ENCODE data around the gene SSTR5. TPM values are rescaled to one million over a fixed set of nuclear protein-coding genes. Genes with fewer than 3 reads are reported as not detected.

The SSTR5 gene
- total RNA-seq, 5 donors from 2014 or later (not counting 1 experiment from before 2014, with no cell fraction given) = not detected

GRCh38 chr16:1052721-1053120 lies 19.8 kb upstream of the SSTR5 start:
- CTCF ChIA-PET = no interaction called here
- 70% methylated on average over 4 of the region's 9 CpGs for WGBS (ENCODE audit: insufficient coverage)
- no peaks in the 10 kb centered on the region for H3K27me3 Mint-ChIP-seq
- H3K27me3 ChIP-seq (replicated peaks in 1 of 2; ENCODE audit: control insufficient read depth in 2 of 2, extremely low read depth in 1 of 2, insufficient read depth in 2 of 2, low read length in 1 of 2) = peaks cover 0 to 62% of the 10 kb centered on the region in 2 experiments
- H3K4me1 ChIP-seq (ENCODE audit: control insufficient read depth in 1 of 2, extremely low read depth in 1 of 2, insufficient read depth in 2 of 2, low read length in 2 of 2) = peaks cover 0 to 16% of the 10 kb centered on the region in 2 experiments
- ATAC-seq (replicated peaks in 1 of 4) (no peak), DNase-seq (no peak)
- H3K9me3 Mint-ChIP-seq = no peaks in the 10 kb centered on the region
- H3K27ac Mint-ChIP-seq = no peak overlapping the region
- H3K27ac ChIP-seq (ENCODE audit: low read length) = no peak overlapping the region
- POLR2A ChIA-PET = no interaction called here
- H3K4me3 Mint-ChIP-seq = no peak overlapping the region
- H3K9me3 ChIP-seq = no peaks in the 10 kb centered on the region
- H3K36me3 Mint-ChIP-seq = no peaks in the 10 kb centered on the region
- no peaks in the 10 kb centered on the region for H3K4me1 Mint-ChIP-seq
- H3K4me3 ChIP-seq (ENCODE audit: control insufficient read depth in 1 of 2, extremely low read depth in 1 of 2, low read length in 1 of 2) = no peak overlapping the region
- no peaks in the 10 kb centered on the region for H3K36me3 ChIP-seq (ENCODE audit: control insufficient read depth in 2 of 2, extremely low read depth in 1 of 2, insufficient read depth in 1 of 2, low read length in 1 of 2)

GRCh38 chr16:1053121-1053521 lies 19.4 kb upstream of the SSTR5 start:
- Mint-ChIP-seq H3K36me3 (no peaks in the 10 kb centered on the region), H3K4me1 (no peaks in the 10 kb centered on the region), H3K4me3 (no peak overlapping the region), H3K9me3 (no peaks in the 10 kb centered on the region), H3K27ac (no peak overlapping the region), H3K27me3 (no peaks in the 10 kb centered on the region)
- ATAC-seq (replicated peaks in 1 of 4) = no peak
- Histone ChIP-seq H3K9me3 (no peaks in the 10 kb centered on the region), H3K4me1 (ENCODE audit: control insufficient read depth in 1 of 2, extremely low read depth in 1 of 2, insufficient read depth in 2 of 2, low read length in 2 of 2) (peaks cover 0 to 17% of the 10 kb centered on the region in 2 experiments), H3K36me3 (ENCODE audit: control insufficient read depth in 2 of 2, extremely low read depth in 1 of 2, insufficient read depth in 1 of 2, low read length in 1 of 2) (no peaks in the 10 kb centered on the region), H3K27ac (ENCODE audit: low read length) (no peak overlapping the region), H3K27me3 (replicated peaks in 1 of 2; ENCODE audit: control insufficient read depth in 2 of 2, extremely low read depth in 1 of 2, insufficient read depth in 2 of 2, low read length in 1 of 2) (peaks cover 0 to 62% of the 10 kb centered on the region in 2 experiments), H3K4me3 (ENCODE audit: control insufficient read depth in 1 of 2, extremely low read depth in 1 of 2, low read length in 1 of 2) (no peak overlapping the region)
- ChIA-PET POLR2A (no interaction called here), CTCF (no interaction called here)
- DNase-seq = no peak
- 68% methylated on average over 11 of the region's 14 CpGs for WGBS (ENCODE audit: insufficient coverage)

- Mint-ChIP-seq H3K27ac (no peak overlapping the region), H3K9me3 (no peaks in the 10 kb centered on the region), H3K4me1 (no peaks in the 10 kb centered on the region), H3K36me3 (no peaks in the 10 kb centered on the region), H3K27me3 (no peaks in the 10 kb centered on the region), H3K4me3 (no peak overlapping the region)
- ATAC-seq (replicated peaks in 1 of 4) (no peak), DNase-seq (no peak)
- H3K4me3 ChIP-seq (ENCODE audit: control insufficient read depth in 1 of 2, extremely low read depth in 1 of 2, low read length in 1 of 2) = no peak overlapping the region
- WGBS (ENCODE audit: insufficient coverage) = 86% methylated on average over 21 of the region's 21 CpGs
- H3K27ac ChIP-seq (ENCODE audit: low read length) = no peak overlapping the region
- H3K27me3 ChIP-seq (replicated peaks in 1 of 2; ENCODE audit: control insufficient read depth in 2 of 2, extremely low read depth in 1 of 2, insufficient read depth in 2 of 2, low read length in 1 of 2) = peaks cover 0 to 60% of the 10 kb centered on the region in 2 experiments
- POLR2A ChIA-PET = no interaction called here
- H3K4me1 ChIP-seq (ENCODE audit: control insufficient read depth in 1 of 2, extremely low read depth in 1 of 2, insufficient read depth in 2 of 2, low read length in 2 of 2) = peaks cover 0 to 11% of the 10 kb centered on the region in 2 experiments
- no peaks in the 10 kb centered on the region for H3K36me3 ChIP-seq (ENCODE audit: control insufficient read depth in 2 of 2, extremely low read depth in 1 of 2, insufficient read depth in 1 of 2, low read length in 1 of 2)
- CTCF ChIA-PET = no interaction called here
- no peaks in the 10 kb centered on the region for H3K9me3 ChIP-seq
Measured at GRCh38 chr16:1053700-1054368, 18.7 kb upstream of the SSTR5 start.

- CTCF ChIA-PET = interaction anchor here in 1 of 2 donors (0.6 to 1.1 kb wide), 2 partner anchors 14 to 16 kb away, joined by 3 to 4 read pairs; no protein-coding TSS in a partner anchor
Measured at GRCh38 chr16:1054660-1055556, 17.6 kb upstream of the SSTR5 start.

DNA sequence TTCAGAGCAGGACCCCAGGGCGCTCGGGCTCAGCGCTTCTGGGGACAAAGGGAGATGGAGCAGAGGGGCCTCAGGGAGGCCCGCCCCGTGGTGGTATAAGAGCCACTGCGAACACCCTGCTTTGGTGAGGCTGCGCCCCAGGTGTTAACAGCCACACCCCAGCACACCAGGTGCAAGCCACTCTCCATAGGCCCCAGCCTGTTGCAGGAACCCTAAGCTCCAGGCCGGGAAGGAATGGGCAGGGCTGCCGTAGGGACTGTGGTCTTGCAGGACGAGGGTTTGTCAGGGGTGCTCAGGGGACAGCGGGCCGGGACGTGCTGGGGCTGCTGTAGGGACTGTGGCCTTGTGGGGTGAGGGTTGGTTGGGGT lies 17.0 kb upstream of the SSTR5 start:
- H3K9me3 Mint-ChIP-seq = peaks cover 0 to 5% (median 4%) of the 10 kb centered on the region in 3 donors
- no peak for DNase-seq
- ChIA-PET CTCF (interaction anchor here in 1 of 2 donors (1.1 kb wide), 1 partner anchor 17 kb away, joined by 3 read pairs; no protein-coding TSS in a partner anchor), POLR2A (no interaction called here)
- no peak overlapping the region for H3K27ac Mint-ChIP-seq
- peaks cover 0 to 3% (median 0%) of the 10 kb centered on the region in 3 donors for H3K4me1 Mint-ChIP-seq
- H3K4me3 ChIP-seq (ENCODE audit: control insufficient read depth in 1 of 2, extremely low read depth in 1 of 2, low read length in 1 of 2) = no peak overlapping the region
- H3K27ac ChIP-seq (ENCODE audit: low read length) = no peak overlapping the region
- no peak overlapping the region for H3K4me3 Mint-ChIP-seq
- 75% methylated on average over 7 of the region's 13 CpGs for WGBS (ENCODE audit: insufficient coverage)
- H3K4me1 ChIP-seq (ENCODE audit: control insufficient read depth in 1 of 2, extremely low read depth in 1 of 2, insufficient read depth in 2 of 2, low read length in 2 of 2) = peaks cover 0 to 11% of the 10 kb centered on the region in 2 experiments
- no peaks in the 10 kb centered on the region for H3K36me3 Mint-ChIP-seq
- peaks cover 0 to 55% of the 10 kb centered on the region in 2 experiments for H3K27me3 ChIP-seq (replicated peaks in 1 of 2; ENCODE audit: control insufficient read depth in 2 of 2, extremely low read depth in 1 of 2, insufficient read depth in 2 of 2, low read length in 1 of 2)
- H3K27me3 Mint-ChIP-seq = no peaks in the 10 kb centered on the region
- no peak for ATAC-seq (replicated peaks in 1 of 4)
- H3K9me3 ChIP-seq = no peaks in the 10 kb centered on the region
- no peaks in the 10 kb centered on the region for H3K36me3 ChIP-seq (ENCODE audit: control insufficient read depth in 2 of 2, extremely low read depth in 1 of 2, insufficient read depth in 1 of 2, low read length in 1 of 2)

More at GRCh38 chr16:1054660-1055556, 17.6 kb upstream of the SSTR5 start:
- peaks cover 0 to 55% of the 10 kb centered on the region in 2 experiments for H3K27me3 ChIP-seq (replicated peaks in 1 of 2; ENCODE audit: control insufficient read depth in 2 of 2, extremely low read depth in 1 of 2, insufficient read depth in 2 of 2, low read length in 1 of 2)
- DNase-seq = peak in 12 of 35 experiments; percentile 4 to 48 (median 28)
- H3K4me1 ChIP-seq (ENCODE audit: control insufficient read depth in 1 of 2, extremely low read depth in 1 of 2, insufficient read depth in 2 of 2, low read length in 2 of 2) = peaks cover 0 to 11% of the 10 kb centered on the region in 2 experiments
- Mint-ChIP-seq H3K9me3 (peaks cover 0 to 5% (median 4%) of the 10 kb centered on the region in 3 donors), H3K36me3 (no peaks in the 10 kb centered on the region), H3K4me3 (no peak overlapping the region), H3K4me1 (peaks cover 0 to 3% (median 0%) of the 10 kb centered on the region in 3 donors), H3K27me3 (no peaks in the 10 kb centered on the region), H3K27ac (no peak overlapping the region)
- H3K9me3 ChIP-seq = no peaks in the 10 kb centered on the region
- peak in 2 of 4 experiments; percentile 45 to 52 for ATAC-seq (replicated peaks in 1 of 4)
- H3K4me3 ChIP-seq (ENCODE audit: control insufficient read depth in 1 of 2, extremely low read depth in 1 of 2, low read length in 1 of 2) = no peak overlapping the region
- WGBS (ENCODE audit: insufficient coverage) = 37% methylated on average over 33 of the region's 34 CpGs
- H3K27ac ChIP-seq (ENCODE audit: low read length) = no peak overlapping the region
- POLR2A ChIA-PET = no interaction called here
- no peaks in the 10 kb centered on the region for H3K36me3 ChIP-seq (ENCODE audit: control insufficient read depth in 2 of 2, extremely low read depth in 1 of 2, insufficient read depth in 1 of 2, low read length in 1 of 2)

DNA sequence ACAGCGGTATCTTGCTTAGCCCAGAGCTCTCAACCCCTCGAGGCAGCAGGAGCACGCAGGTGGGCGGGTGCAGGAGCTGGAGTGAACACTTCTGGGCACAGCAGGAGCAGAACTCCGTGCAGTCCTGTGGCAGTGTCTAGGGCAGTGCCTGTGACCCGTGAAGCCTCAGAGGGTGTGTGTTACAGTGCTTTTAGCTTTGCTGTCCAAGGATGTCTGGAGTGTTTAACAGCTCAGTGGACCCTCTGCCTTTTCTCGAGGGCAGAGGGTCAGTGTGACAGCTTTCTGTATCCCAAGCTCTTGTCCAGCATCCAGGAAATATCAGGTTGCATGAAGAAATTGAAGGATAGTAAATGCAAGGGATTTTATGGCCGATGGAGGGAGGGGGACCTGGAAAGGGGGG lies 16.4 kb upstream of the SSTR5 start:
- no peak overlapping the region for H3K27ac Mint-ChIP-seq
- CTCF ChIA-PET = interaction anchor here (0.6 to 1.1 kb wide), 4 partner anchors 14 to 240 kb away, joined by 3 to 4 read pairs (median 3); no protein-coding TSS in a partner anchor
- WGBS (ENCODE audit: insufficient coverage) = 64% methylated on average over 8 of the region's 8 CpGs
- DNase-seq = no peak
- no peaks in the 10 kb centered on the region for H3K9me3 ChIP-seq
- ATAC-seq (replicated peaks in 1 of 4) = no peak
- peaks cover 0 to 3% (median 0%) of the 10 kb centered on the region in 3 donors for H3K4me1 Mint-ChIP-seq
- H3K4me3 ChIP-seq (ENCODE audit: control insufficient read depth in 1 of 2, extremely low read depth in 1 of 2, low read length in 1 of 2) = no peak overlapping the region
- peaks cover 0 to 54% of the 10 kb centered on the region in 2 experiments for H3K27me3 ChIP-seq (replicated peaks in 1 of 2; ENCODE audit: control insufficient read depth in 2 of 2, extremely low read depth in 1 of 2, insufficient read depth in 2 of 2, low read length in 1 of 2)
- no peaks in the 10 kb centered on the region for H3K36me3 ChIP-seq (ENCODE audit: control insufficient read depth in 2 of 2, extremely low read depth in 1 of 2, insufficient read depth in 1 of 2, low read length in 1 of 2)
- H3K4me1 ChIP-seq (ENCODE audit: control insufficient read depth in 1 of 2, extremely low read depth in 1 of 2, insufficient read depth in 2 of 2, low read length in 2 of 2) = peaks cover 0 to 11% of the 10 kb centered on the region in 2 experiments
- no peaks in the 10 kb centered on the region for H3K36me3 Mint-ChIP-seq
- no peak overlapping the region for H3K27ac ChIP-seq (ENCODE audit: low read length)
- no peaks in the 10 kb centered on the region for H3K27me3 Mint-ChIP-seq
- H3K4me3 Mint-ChIP-seq = no peak overlapping the region
- peaks cover 0 to 5% (median 4%) of the 10 kb centered on the region in 3 donors for H3K9me3 Mint-ChIP-seq
- POLR2A ChIA-PET = no interaction called here
